ENCODE measurements around the gene RARRES1.

Gene RARRES1

DNA sequence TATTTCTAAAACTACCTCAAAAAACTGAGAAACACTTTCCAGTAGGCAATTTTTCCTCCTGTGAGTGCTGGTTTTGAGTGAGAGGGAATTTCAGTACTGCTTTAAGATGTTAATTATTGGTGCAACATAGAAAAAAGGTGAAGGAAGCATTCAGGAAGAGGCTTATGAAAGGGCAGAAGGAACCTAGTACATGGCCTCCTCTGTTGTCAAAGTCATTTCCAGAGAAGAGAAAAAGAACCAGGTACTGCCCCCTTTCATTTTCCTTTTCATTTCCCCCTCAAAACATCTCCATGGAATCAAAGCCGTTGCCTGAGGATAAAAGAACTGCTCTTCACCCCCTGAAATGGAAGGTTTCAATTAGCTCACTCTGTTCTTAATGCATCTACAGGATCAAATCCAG is 19.8 kb downstream of the RARRES1 start:
- TF ChIP-seq ZNF274 (IDR thresholded peaks at IDR 0.05; ENCODE audit: low read depth, low read length) (no peak), YY1 (IDR thresholded peaks at IDR 0.05; ENCODE audit: insufficient read depth, insufficient read length) (no peak), SUZ12 (IDR thresholded peaks at IDR 0.05; ENCODE audit: extremely low read depth, insufficient read depth, insufficient read length) (no peak)
- Histone ChIP-seq H3K4me3 (ENCODE audit: insufficient read length, low read depth) (no peak overlapping the region), H3K4me1 (ENCODE audit: insufficient read depth, insufficient read length) (peaks cover 3% of the 10 kb centered on the region)

DNA sequence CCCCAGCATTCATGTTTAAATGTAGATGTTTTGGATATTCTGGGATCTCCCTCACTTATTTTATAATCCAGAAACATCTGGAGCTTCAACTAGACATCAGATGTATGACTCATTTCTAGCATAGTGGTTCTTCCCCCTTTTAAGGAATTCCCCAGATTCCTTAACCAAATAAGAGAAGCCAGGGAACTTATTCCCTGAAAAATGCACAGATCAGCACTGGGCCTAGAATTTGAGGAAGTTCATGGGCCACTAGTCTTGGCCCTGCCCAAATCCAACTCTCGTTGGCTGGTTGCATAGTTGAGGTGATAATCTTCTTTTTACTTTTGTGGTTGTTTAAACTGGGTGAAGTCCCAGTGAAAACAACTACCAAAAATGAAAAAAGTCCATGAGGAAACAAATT is 20.4 kb downstream of the RARRES1 start:
- peaks cover 3% of the 10 kb centered on the region for H3K4me1 ChIP-seq (ENCODE audit: insufficient read depth, insufficient read length)
- no peaks in the 10 kb centered on the region for H3K9me3 ChIP-seq (ENCODE audit: insufficient read depth, low read length)
- no peak overlapping the region for H3K4me3 ChIP-seq (ENCODE audit: insufficient read length, low read depth)
- no peak for DNase-seq (ENCODE audit: low read depth, low spot score)
- H3K27me3 ChIP-seq (ENCODE audit: insufficient read depth, insufficient read length) = no peaks in the 10 kb centered on the region
- H3K36me3 ChIP-seq (ENCODE audit: insufficient read depth, insufficient read length, low read length) = peaks cover 20% of the 10 kb centered on the region
- H3K9ac ChIP-seq (ENCODE audit: insufficient read length, low read depth) = no peak overlapping the region
- TF ChIP-seq SUZ12 (IDR thresholded peaks at IDR 0.05; ENCODE audit: extremely low read depth, insufficient read depth, insufficient read length) (no peak), ZNF274 (IDR thresholded peaks at IDR 0.05; ENCODE audit: low read depth, low read length) (no peak), YY1 (IDR thresholded peaks at IDR 0.05; ENCODE audit: insufficient read depth, insufficient read length) (no peak)

More for the DNA sequence above, 19.8 kb downstream of the RARRES1 start:
- peaks cover 16% of the 10 kb centered on the region for H3K36me3 ChIP-seq (ENCODE audit: insufficient read depth, insufficient read length, low read length)
- H3K9ac ChIP-seq (ENCODE audit: insufficient read length, low read depth) = no peak overlapping the region
- no peaks in the 10 kb centered on the region for H3K27me3 ChIP-seq (ENCODE audit: insufficient read depth, insufficient read length)
- no peaks in the 10 kb centered on the region for H3K9me3 ChIP-seq (ENCODE audit: insufficient read depth, low read length)
- DNase-seq (ENCODE audit: low read depth, low spot score) = no peak

DNA sequence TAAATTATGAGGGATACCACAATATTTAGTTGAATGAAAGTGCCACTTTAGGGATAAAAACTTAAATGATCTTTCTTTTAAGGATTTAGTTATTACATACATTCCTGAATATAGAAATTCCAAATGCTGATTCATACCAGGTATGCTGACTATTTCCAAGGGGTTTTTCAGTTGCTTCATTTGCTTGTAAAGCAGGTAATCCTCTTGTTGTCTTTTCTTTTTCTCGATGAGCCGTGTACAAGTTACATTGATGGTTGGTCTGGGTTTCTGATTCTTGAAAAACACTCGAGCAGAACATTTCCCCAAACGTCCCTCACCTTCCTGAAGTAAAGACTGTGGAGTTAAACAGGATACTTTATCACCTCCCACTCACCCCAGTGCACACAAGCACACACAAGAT is 21.7 kb downstream of the RARRES1 start:
- no peak for DNase-seq (ENCODE audit: low read depth, low spot score)
- TF ChIP-seq YY1 (IDR thresholded peaks at IDR 0.05; ENCODE audit: insufficient read depth, insufficient read length) (no peak), SUZ12 (IDR thresholded peaks at IDR 0.05; ENCODE audit: extremely low read depth, insufficient read depth, insufficient read length) (no peak), ZNF274 (IDR thresholded peaks at IDR 0.05; ENCODE audit: low read depth, low read length) (no peak)
- Histone ChIP-seq H3K4me1 (ENCODE audit: insufficient read depth, insufficient read length) (peaks cover 3% of the 10 kb centered on the region), H3K27me3 (ENCODE audit: insufficient read depth, insufficient read length) (no peaks in the 10 kb centered on the region), H3K36me3 (ENCODE audit: insufficient read depth, insufficient read length, low read length) (peaks cover 20% of the 10 kb centered on the region), H3K9ac (ENCODE audit: insufficient read length, low read depth) (no peak overlapping the region), H3K9me3 (ENCODE audit: insufficient read depth, low read length) (no peaks in the 10 kb centered on the region), H3K4me3 (ENCODE audit: insufficient read length, low read depth) (no peak overlapping the region)

DNA sequence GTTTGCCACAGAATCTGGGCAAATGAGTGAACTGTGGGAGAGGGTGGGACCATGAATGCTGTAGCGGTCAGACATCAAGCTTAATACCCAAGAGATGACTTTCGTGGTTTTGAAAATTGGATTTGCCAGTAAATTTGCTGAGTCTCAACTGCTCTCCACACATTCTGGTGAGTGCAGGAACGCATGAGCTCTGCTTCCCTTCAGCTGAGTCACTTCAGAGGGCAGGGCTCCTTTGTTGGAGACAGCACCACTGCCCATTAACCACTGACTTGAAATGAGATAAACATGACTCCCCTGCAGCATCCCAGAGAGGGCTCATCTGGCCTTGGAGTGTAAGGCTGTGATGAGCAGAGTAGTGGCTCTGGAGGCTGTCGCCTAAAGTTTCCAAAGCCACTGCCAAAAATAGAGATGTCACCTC is 22.6 kb downstream of the RARRES1 start:
- TF ChIP-seq YY1 (IDR thresholded peaks at IDR 0.05; ENCODE audit: insufficient read depth, insufficient read length) = no peak
- TF ChIP-seq SUZ12 (IDR thresholded peaks at IDR 0.05; ENCODE audit: extremely low read depth, insufficient read depth, insufficient read length) = no peak
- TF ChIP-seq ZNF274 (IDR thresholded peaks at IDR 0.05; ENCODE audit: low read depth, low read length) = no peak
- H3K27me3 ChIP-seq (ENCODE audit: insufficient read depth, insufficient read length) = no peaks in the 10 kb centered on the region
- H3K4me3 ChIP-seq (ENCODE audit: insufficient read length, low read depth) = no peak overlapping the region
- H3K9me3 ChIP-seq (ENCODE audit: insufficient read depth, low read length) = no peaks in the 10 kb centered on the region
- H3K4me1 ChIP-seq (ENCODE audit: insufficient read depth, insufficient read length) = peaks cover 3% of the 10 kb centered on the region
- peaks cover 25% of the 10 kb centered on the region for H3K36me3 ChIP-seq (ENCODE audit: insufficient read depth, insufficient read length, low read length)
- H3K9ac ChIP-seq (ENCODE audit: insufficient read length, low read depth) = no peak overlapping the region
- no peak for DNase-seq (ENCODE audit: low read depth, low spot score)

DNA sequence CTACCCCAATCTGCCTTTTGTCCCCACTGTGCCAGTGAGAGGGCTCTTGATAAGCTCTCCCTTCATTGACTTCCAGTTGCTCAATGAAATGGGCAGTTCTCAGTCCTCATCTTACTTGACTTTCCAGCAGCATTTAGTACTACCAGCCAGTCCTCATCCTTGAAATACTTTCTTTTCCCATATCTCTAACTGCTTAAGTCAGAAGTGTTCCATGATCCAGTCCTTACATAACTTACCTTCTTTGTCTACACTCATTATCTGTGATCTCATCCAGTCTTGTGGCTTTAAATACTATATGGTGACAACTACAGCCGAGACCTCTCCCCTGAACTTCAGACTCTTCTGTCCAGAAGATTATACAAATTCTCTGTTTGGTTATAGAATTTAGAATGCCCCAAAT is 28.7 kb downstream of the RARRES1 start:
- TF ChIP-seq SUZ12 (IDR thresholded peaks at IDR 0.05; ENCODE audit: extremely low read depth, insufficient read depth, insufficient read length) (no peak), ZNF274 (IDR thresholded peaks at IDR 0.05; ENCODE audit: low read depth, low read length) (no peak), YY1 (IDR thresholded peaks at IDR 0.05; ENCODE audit: insufficient read depth, insufficient read length) (no peak)
- no peak for DNase-seq (ENCODE audit: low read depth, low spot score)
- Histone ChIP-seq H3K27me3 (ENCODE audit: insufficient read depth, insufficient read length) (no peaks in the 10 kb centered on the region), H3K4me1 (ENCODE audit: insufficient read depth, insufficient read length) (no peaks in the 10 kb centered on the region), H3K9me3 (ENCODE audit: insufficient read depth, low read length) (no peaks in the 10 kb centered on the region), H3K9ac (ENCODE audit: insufficient read length, low read depth) (no peak overlapping the region), H3K36me3 (ENCODE audit: insufficient read depth, insufficient read length, low read length) (peaks cover 14% of the 10 kb centered on the region), H3K4me3 (ENCODE audit: insufficient read length, low read depth) (no peak overlapping the region)

DNA sequence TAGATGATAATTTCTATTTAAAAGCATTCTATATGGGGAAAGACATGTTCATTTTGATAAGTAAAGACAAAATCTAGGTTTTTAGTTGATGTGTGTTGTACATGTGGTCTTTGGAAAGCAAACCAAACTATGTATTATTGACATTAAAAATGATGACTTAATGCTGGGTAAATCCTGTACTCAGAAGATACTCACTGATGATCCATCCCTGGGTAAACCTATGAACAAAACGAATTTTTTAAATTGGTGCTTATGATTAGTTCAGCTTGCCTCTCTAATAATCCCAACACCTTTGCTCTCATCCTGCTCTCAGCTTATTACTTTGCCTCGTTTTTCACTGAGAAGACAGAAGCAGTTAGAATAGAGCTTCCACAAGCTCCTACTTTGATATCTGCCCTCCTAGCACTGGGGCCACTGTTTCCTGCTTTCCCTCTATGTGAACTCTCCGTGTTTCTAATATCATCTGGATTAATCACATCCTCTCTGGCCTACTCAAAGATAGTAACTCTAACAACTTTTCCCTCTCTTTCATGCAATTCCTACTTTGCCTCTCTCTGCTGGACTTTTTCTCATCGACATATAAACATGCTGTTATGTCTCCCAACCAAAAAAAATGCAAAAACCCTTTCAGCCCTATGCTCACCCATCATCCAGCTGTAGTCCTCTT is 29.3 kb downstream of the RARRES1 start:
- DNase-seq (ENCODE audit: low read depth, low spot score) = no peak
- H3K4me1 ChIP-seq (ENCODE audit: insufficient read depth, insufficient read length) = no peaks in the 10 kb centered on the region
- no peaks in the 10 kb centered on the region for H3K27me3 ChIP-seq (ENCODE audit: insufficient read depth, insufficient read length)
- H3K4me3 ChIP-seq (ENCODE audit: insufficient read length, low read depth) = no peak overlapping the region
- TF ChIP-seq ZNF274 (IDR thresholded peaks at IDR 0.05; ENCODE audit: low read depth, low read length) = no peak
- TF ChIP-seq YY1 (IDR thresholded peaks at IDR 0.05; ENCODE audit: insufficient read depth, insufficient read length) = no peak
- no peak for TF ChIP-seq SUZ12 (IDR thresholded peaks at IDR 0.05; ENCODE audit: extremely low read depth, insufficient read depth, insufficient read length)
- H3K9me3 ChIP-seq (ENCODE audit: insufficient read depth, low read length) = no peaks in the 10 kb centered on the region
- no peak overlapping the region for H3K9ac ChIP-seq (ENCODE audit: insufficient read length, low read depth)
- H3K36me3 ChIP-seq (ENCODE audit: insufficient read depth, insufficient read length, low read length) = peaks cover 14% of the 10 kb centered on the region

DNA sequence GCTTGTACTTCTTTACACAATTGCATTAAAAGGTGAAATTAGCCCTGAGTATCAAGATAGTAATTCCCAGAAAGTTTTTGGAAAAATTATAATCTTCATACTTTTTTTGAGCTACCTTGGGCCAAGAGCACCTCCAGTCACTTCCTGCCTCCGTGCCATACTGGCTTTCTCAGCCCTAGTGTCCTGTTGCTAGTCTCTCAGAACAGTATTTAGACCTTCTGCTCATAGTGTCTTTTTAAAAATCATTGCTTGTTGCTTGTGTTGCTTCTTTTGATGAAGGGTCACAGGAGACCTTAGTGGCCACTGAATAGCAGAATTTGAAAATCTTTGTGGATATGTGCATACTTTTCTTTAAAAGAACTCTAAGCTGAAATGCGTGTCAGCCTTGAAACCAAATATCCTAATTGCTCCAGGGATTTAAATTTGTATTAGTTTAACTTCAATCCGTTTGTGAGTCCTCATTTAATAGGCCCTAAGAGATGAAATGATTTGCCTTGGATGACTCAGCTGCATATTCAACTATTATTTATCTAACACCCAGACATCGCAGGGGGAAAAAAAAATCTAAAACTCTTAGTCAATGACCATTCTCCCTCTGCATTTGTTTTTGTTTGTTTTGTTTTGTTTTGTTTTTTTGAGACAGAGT is 30.7 kb downstream of the RARRES1 start:
- no peak for DNase-seq (ENCODE audit: low read depth, low spot score)
- no peak for TF ChIP-seq ZNF274 (IDR thresholded peaks at IDR 0.05; ENCODE audit: low read depth, low read length)
- no peak for TF ChIP-seq SUZ12 (IDR thresholded peaks at IDR 0.05; ENCODE audit: extremely low read depth, insufficient read depth, insufficient read length)
- TF ChIP-seq YY1 (IDR thresholded peaks at IDR 0.05; ENCODE audit: insufficient read depth, insufficient read length) = no peak
- H3K36me3 ChIP-seq (ENCODE audit: insufficient read depth, insufficient read length, low read length) = peaks cover 14% of the 10 kb centered on the region
- H3K27me3 ChIP-seq (ENCODE audit: insufficient read depth, insufficient read length) = no peaks in the 10 kb centered on the region
- H3K9me3 ChIP-seq (ENCODE audit: insufficient read depth, low read length) = no peaks in the 10 kb centered on the region
- H3K9ac ChIP-seq (ENCODE audit: insufficient read length, low read depth) = no peak overlapping the region
- no peaks in the 10 kb centered on the region for H3K4me1 ChIP-seq (ENCODE audit: insufficient read depth, insufficient read length)
- H3K4me3 ChIP-seq (ENCODE audit: insufficient read length, low read depth) = no peak overlapping the region
